SK-N-SH (cell line): ENCODE measurements around the gene ITM2C.

Experiments used
- CTCF ChIP-seq: fragments of 200-600 bp; sonication (generic); IDR thresholded peaks from 2 replicates; pipeline ENCODE4 v1.6.1; 2017; ENCODE audit warnings: antibody characterized with exemption, mild to moderate bottlenecking, moderate library complexity
- ELF1 ChIP-seq: IDR thresholded peaks from 2 replicates; pipeline ENCODE4 v1.4.0; 2012
- EP300 ChIP-seq, 2 experiments: IDR thresholded peaks; 2 replicates each; pipeline versions ENCODE4 v1.4.0 to v1.6.1; 2012; ENCODE audit warnings: borderline replicate concordance in 1 of 2, low read depth in 1 of 2, low read length in 1 of 2
- EZH2phosphoT487 ChIP-seq: fragments of 200-600 bp; sonication (generic); IDR thresholded peaks from 2 replicates; pipeline ENCODE4 v1.6.1; 2017; ENCODE audit warnings: low read depth, mixed run types, mild to moderate bottlenecking, antibody characterized with exemption, moderate library complexity, borderline replicate concordance
- GATA2 ChIP-seq: sonication (generic); formaldehyde crosslinking; IDR thresholded peaks from 2 replicates; pipeline ENCODE4 v1.5.0; 2020; ENCODE audit warnings: mild to moderate bottlenecking, missing genetic modification reagents
- MEF2A ChIP-seq: IDR thresholded peaks from 2 replicates; pipeline ENCODE4 v1.4.0; 2012; ENCODE audit warnings: low read depth, borderline replicate concordance
- MXI1 ChIP-seq: IDR thresholded peaks from 2 replicates; pipeline ENCODE4 v1.6.1; 2012; ENCODE audit warnings: mild to moderate bottlenecking, low read depth, low read length, improper control_type of control experiment
- PBX3 ChIP-seq: IDR thresholded peaks from 2 replicates; pipeline ENCODE4; 2012
- POLR2AphosphoS5 ChIP-seq: IDR thresholded peaks from 2 replicates; pipeline ENCODE4 v1.6.1; 2012; ENCODE audit warnings: low read depth, low read length
- RCOR1 ChIP-seq: fragments of 150-350 bp; IDR thresholded peaks from 2 replicates; pipeline ENCODE4 v1.6.1; 2017; ENCODE audit warnings: antibody characterized with exemption, low read length
- REST ChIP-seq: IDR thresholded peaks from 2 replicates; pipeline ENCODE4 v1.6.1; 2012; ENCODE audit warnings: mild to moderate bottlenecking, low read depth, low read length, moderate library complexity
- RFX5 ChIP-seq: IDR thresholded peaks from 2 replicates; pipeline ENCODE4 v1.6.1; 2012; ENCODE audit warnings: mild to moderate bottlenecking, improper control_type of control experiment, low read length
- SMC3 ChIP-seq: IDR thresholded peaks from 2 replicates; pipeline ENCODE4 v1.6.1; 2012; ENCODE audit warnings: low read depth, low read length, improper control_type of control experiment
- TEAD4 ChIP-seq: IDR thresholded peaks from 2 replicates; pipeline ENCODE4 v1.4.0; 2012; ENCODE audit warnings: mild to moderate bottlenecking, borderline replicate concordance; ENCODE audit not compliant: insufficient read depth

DNA sequence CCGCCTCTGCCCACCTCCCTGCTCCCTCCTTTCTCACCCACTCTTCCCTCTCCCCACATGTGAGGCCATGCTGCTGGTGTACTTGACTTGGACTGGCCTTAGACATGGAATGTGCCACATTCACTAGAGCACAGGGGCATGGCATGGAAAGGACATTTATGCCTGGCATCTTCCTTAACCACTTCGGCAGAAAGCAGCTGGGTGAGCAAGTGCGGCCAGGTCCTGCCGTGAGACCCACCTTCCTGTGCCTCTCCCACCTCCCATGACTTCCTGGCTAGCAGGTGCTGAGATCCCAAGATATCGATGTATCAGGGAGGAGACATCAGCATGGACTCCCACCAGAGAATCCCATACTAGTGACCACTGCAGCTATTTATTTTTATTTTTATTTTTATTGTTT lies 47.3 kb downstream of the ITM2C start:
- TF ChIP-seq CTCF (no peak), GATA2 (CRISPR knock-in tag) (no peak), MXI1 (no peak), POLR2AphosphoS5 (no peak), EP300 (IDR thresholded peaks at IDR 0.05; ENCODE audit: borderline replicate concordance in 1 of 2, low read depth in 1 of 2, low read length in 1 of 2) (no peak), RFX5 (no peak), RCOR1 (no peak), MEF2A (no peak), EZH2phosphoT487 (no peak), PBX3 (no peak), SMC3 (no peak), TEAD4 (no peak), REST (no peak), ELF1 (no peak)
